Amniotic epithelial cell (primary cell): Measurements from ENCODE around the gene KCNE2.

Experiments
- DNase-seq: peaks from one replicate; pipeline ENCODE4 v3.0.0-alpha.2; 2010; ENCODE audit warnings: low read depth

The KCNE2 gene

GRCh38 chr21:34363733-34364132, at the start of gene KCNE2:
Gene KCNE2, plus strand, starts transcription at chr21:34364006. Its CDS starts 6,473 bp downstream, at chr21:34370479.
- no peak for DNase-seq

- no peak for DNase-seq
Observed at GRCh38 chr21:34319585-34319984, 44.2 kb upstream of the KCNE2 start.

GRCh38 chr21:34320011-34320410, 43.8 kb upstream of the KCNE2 start:
- DNase-seq = no peak

- no peak for DNase-seq
Observed at GRCh38 chr21:34330055-34330454, 33.8 kb upstream of the KCNE2 start.

GRCh38 chr21:34331726-34332125, 32.1 kb upstream of the KCNE2 start:
- DNase-seq = no peak

- DNase-seq = no peak
Observed at GRCh38 chr21:34332347-34332746, 31.5 kb upstream of the KCNE2 start.

GRCh38 chr21:34333121-34333739, 30.6 kb upstream of the KCNE2 start:
- peak; percentile 28 for DNase-seq

GRCh38 chr21:34335316-34335715, 28.5 kb upstream of the KCNE2 start:
- DNase-seq = peak; percentile 84

- DNase-seq = peak; percentile 73
Observed at GRCh38 chr21:34336245-34336644, 27.6 kb upstream of the KCNE2 start.

- DNase-seq = peak; percentile 90
Observed at GRCh38 chr21:34336756-34337391, 26.9 kb upstream of the KCNE2 start.

- peak; percentile 38 for DNase-seq
Observed at GRCh38 chr21:34337741-34338140, 26.1 kb upstream of the KCNE2 start.

GRCh38 chr21:34338226-34338625, 25.6 kb upstream of the KCNE2 start:
- no peak for DNase-seq

- DNase-seq = no peak
Observed at GRCh38 chr21:34340061-34340460, 23.7 kb upstream of the KCNE2 start.

GRCh38 chr21:34342476-34342875, 21.3 kb upstream of the KCNE2 start:
- no peak for DNase-seq

- no peak for DNase-seq
Observed at GRCh38 chr21:34343347-34343746, 20.5 kb upstream of the KCNE2 start.

- no peak for DNase-seq
Observed at GRCh38 chr21:34343838-34344381, 19.9 kb upstream of the KCNE2 start.

- peak; percentile 16 for DNase-seq
Observed at GRCh38 chr21:34344584-34344983, 19.2 kb upstream of the KCNE2 start.

GRCh38 chr21:34345091-34345871, 18.5 kb upstream of the KCNE2 start:
- DNase-seq = no peak

GRCh38 chr21:34345892-34346291, 17.9 kb upstream of the KCNE2 start:
- DNase-seq = peak; percentile 30

GRCh38 chr21:34348890-34349519, 14.8 kb upstream of the KCNE2 start:
- no peak for DNase-seq

GRCh38 chr21:34351786-34352241, 12.0 kb upstream of the KCNE2 start:
- DNase-seq = peak; percentile 16

GRCh38 chr21:34352556-34352955, 11.2 kb upstream of the KCNE2 start:
- no peak for DNase-seq
